ENCODE results near the gene SPCS2.

GRCh38 chr11:74952752-74953151 lies 3.7 kb downstream of the SPCS2 start:
- no peak for TF ChIP-seq POLR2AphosphoS5 (IDR thresholded peaks at IDR 0.05)
- TF ChIP-seq, protein P1, sequence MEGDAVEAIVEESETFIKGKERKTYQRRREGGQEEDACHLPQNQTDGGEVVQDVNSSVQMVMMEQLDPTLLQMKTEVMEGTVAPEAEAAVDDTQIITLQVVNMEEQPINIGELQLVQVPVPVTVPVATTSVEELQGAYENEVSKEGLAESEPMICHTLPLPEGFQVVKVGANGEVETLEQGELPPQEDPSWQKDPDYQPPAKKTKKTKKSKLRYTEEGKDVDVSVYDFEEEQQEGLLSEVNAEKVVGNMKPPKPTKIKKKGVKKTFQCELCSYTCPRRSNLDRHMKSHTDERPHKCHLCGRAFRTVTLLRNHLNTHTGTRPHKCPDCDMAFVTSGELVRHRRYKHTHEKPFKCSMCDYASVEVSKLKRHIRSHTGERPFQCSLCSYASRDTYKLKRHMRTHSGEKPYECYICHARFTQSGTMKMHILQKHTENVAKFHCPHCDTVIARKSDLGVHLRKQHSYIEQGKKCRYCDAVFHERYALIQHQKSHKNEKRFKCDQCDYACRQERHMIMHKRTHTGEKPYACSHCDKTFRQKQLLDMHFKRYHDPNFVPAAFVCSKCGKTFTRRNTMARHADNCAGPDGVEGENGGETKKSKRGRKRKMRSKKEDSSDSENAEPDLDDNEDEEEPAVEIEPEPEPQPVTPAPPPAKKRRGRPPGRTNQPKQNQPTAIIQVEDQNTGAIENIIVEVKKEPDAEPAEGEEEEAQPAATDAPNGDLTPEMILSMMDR (IDR thresholded peaks at IDR 0.05): no peak
- TF ChIP-seq EP300 (IDR thresholded peaks at IDR 0.05; ENCODE audit: low read depth): no peak

Data from transverse colon (tissue), 4 donors.